ENCODE measurements around the gene CES5A.
"Not testable (repeated sequence)": the region's sequence is repeated elsewhere in the genome, so short reads cannot be mapped to it uniquely, and the experiment has no call there.

The CES5A gene

GRCh38 chr16:55829232-55829631 is 45.9 kb downstream of the CES5A start:
- not testable (repeated sequence) for DNase-seq (ENCODE audit: low spot score)

GRCh38 chr16:55828680-55829079 is 46.5 kb downstream of the CES5A start:
- DNase-seq (ENCODE audit: low spot score) = no peak

GRCh38 chr16:55825115-55825728 is 50.0 kb downstream of the CES5A start:
- no peak for DNase-seq (ENCODE audit: low spot score)

GRCh38 chr16:55824473-55825000 is 50.6 kb downstream of the CES5A start:
- DNase-seq (ENCODE audit: low spot score) = no peak

- DNase-seq (ENCODE audit: low spot score) = no peak
Observed at GRCh38 chr16:55822280-55822810, 52.8 kb downstream of the CES5A start.

- DNase-seq (ENCODE audit: low spot score) = no peak
Observed at GRCh38 chr16:55821210-55821609, 54.0 kb downstream of the CES5A start.

- DNase-seq (ENCODE audit: low spot score) = no peak
Observed at GRCh38 chr16:55820615-55821014, 54.6 kb downstream of the CES5A start.

- no peak for DNase-seq (ENCODE audit: low spot score)
Observed at GRCh38 chr16:55817236-55817912, 57.8 kb downstream of the CES5A start.

GRCh38 chr16:55816222-55816621 is 59.0 kb downstream of the CES5A start:
- DNase-seq (ENCODE audit: low spot score) = not testable (repeated sequence)

- no peak for DNase-seq (ENCODE audit: low spot score)
Observed at GRCh38 chr16:55815320-55815719, 59.9 kb downstream of the CES5A start.

- DNase-seq (ENCODE audit: low spot score) = not testable (repeated sequence)
Observed at GRCh38 chr16:55814174-55814573, 61.0 kb downstream of the CES5A start.

GRCh38 chr16:55813730-55814129 is 61.4 kb downstream of the CES5A start:
- DNase-seq (ENCODE audit: low spot score) = not testable (repeated sequence)

- DNase-seq (ENCODE audit: low spot score) = no peak
Observed at GRCh38 chr16:55812951-55813350, 62.2 kb downstream of the CES5A start.

GRCh38 chr16:55811811-55812210 is 63.4 kb downstream of the CES5A start:
- no peak for DNase-seq (ENCODE audit: low spot score)

- peak; percentile 1 for DNase-seq (ENCODE audit: low spot score)
Observed at GRCh38 chr16:55810451-55810961, 64.7 kb downstream of the CES5A start.

GRCh38 chr16:55809851-55810250 is 65.3 kb downstream of the CES5A start:
- peak; percentile 1 for DNase-seq (ENCODE audit: low spot score)

- peak; percentile 2 for DNase-seq (ENCODE audit: low spot score)
Observed at GRCh38 chr16:55809386-55809785, 65.8 kb downstream of the CES5A start.

GRCh38 chr16:55808286-55808685 is 66.9 kb downstream of the CES5A start:
- DNase-seq (ENCODE audit: low spot score) = peak; percentile 1

GRCh38 chr16:55805104-55805503 is 70.1 kb downstream of the CES5A start:
- DNase-seq (ENCODE audit: low spot score) = not testable (repeated sequence)

GRCh38 chr16:55803681-55804080 is 71.5 kb downstream of the CES5A start:
- DNase-seq (ENCODE audit: low spot score) = not testable (repeated sequence)

Measured in hematopoietic multipotent progenitor cell treated with erythropoietin and hydrocortisone succinate and interleukin-3 and kit ligand, for 15 days (in vitro differentiated cells).